Right cardiac atrium (tissue), 5 donors: ENCODE measurements around the gene IFNAR2. TPM values are rescaled to one million over a fixed set of nuclear protein-coding genes. Genes with fewer than 3 reads are reported as not detected.
"Not testable (repeated sequence)": the region's sequence is repeated elsewhere in the genome, so short reads cannot be mapped to it uniquely, and the experiment has no call there.

Experiments
- ATAC-seq, 2 donors: fragments of 200-7000 bp; cut with Tn5 transposase; one replicate each; pipeline versions ENCODE4 v1.8.0 to v1.9.1; 2020; ENCODE audit warnings: moderate library complexity in 2 of 2, mild to moderate bottlenecking in 1 of 2
- DNase-seq, 3 donors: peaks; one replicate each; pipeline ENCODE4 v3.0.0-alpha.2; 2020
- H3K27ac ChIP-seq: one replicate; pipeline ENCODE4 v1.5.1; 2013; ENCODE audit warnings: mild to moderate bottlenecking, low read length, control low read depth, moderate library complexity
- H3K27me3 ChIP-seq: one replicate; pipeline ENCODE4 v1.6.1; 2013; ENCODE audit not compliant: control insufficient read depth, insufficient read depth
- H3K4me1 ChIP-seq: one replicate; pipeline ENCODE4 v1.6.1; 2013; ENCODE audit warnings: low read length; ENCODE audit not compliant: control insufficient read depth, insufficient read depth
- H3K4me3 ChIP-seq: one replicate; pipeline ENCODE4 v1.5.1; 2013; ENCODE audit warnings: low read length, control low read depth
- H3K9me3 ChIP-seq: one replicate; pipeline ENCODE4 v1.6.1; 2013; ENCODE audit warnings: low read length; ENCODE audit not compliant: control insufficient read depth
- WGBS: extraction: QIAGEN DNeasy Blood & Tissue Kit; methylation state at CpG from one replicate; pipeline ENCODE4 v1.1.7; 2013; 5-methylcytosine and 5-hydroxymethylcytosine counted together
- intact Hi-C, 4 donors: fragments of 100-400 bp; cut with DNase I; formaldehyde crosslinking; loops; one replicate each; pipeline versions ENCODE4 v1.11.0 to v1.14.0; 2022 to 2023
- polyA plus RNA-seq: library from polyadenylated mRNA; stranded (reverse); fragments of 200-250 nt; gene quantifications from one replicate; pipeline ENCODE4 v1.2.3, GENCODE V29; 2013
- total RNA-seq, 4 donors: library from RNA; stranded (reverse); fragmentation: NEBNext Ultra II Directional; extraction: Animal tissue kit (Norgen Biotek cat#: 25700); gene quantifications; one replicate each; pipeline ENCODE4 v1.2.1, GENCODE V29; 2021
- donor health status: healthy with polysubstance abuse.
- donor health status: DM: no; HTN: yes; CAD: no.
- donor health status: DM: no; HTN: no; CAD: no.
- donor health status: DM: no; HTN: yes; CAD: no; lungs with severe emphysema.
- donor health status: DM: yes; HTN: yes; CAD: no.

The IFNAR2 gene
- total and polyA plus RNA-seq, 5 donors = 11.8 to 21.7 (median 15.5) TPM

DNA sequence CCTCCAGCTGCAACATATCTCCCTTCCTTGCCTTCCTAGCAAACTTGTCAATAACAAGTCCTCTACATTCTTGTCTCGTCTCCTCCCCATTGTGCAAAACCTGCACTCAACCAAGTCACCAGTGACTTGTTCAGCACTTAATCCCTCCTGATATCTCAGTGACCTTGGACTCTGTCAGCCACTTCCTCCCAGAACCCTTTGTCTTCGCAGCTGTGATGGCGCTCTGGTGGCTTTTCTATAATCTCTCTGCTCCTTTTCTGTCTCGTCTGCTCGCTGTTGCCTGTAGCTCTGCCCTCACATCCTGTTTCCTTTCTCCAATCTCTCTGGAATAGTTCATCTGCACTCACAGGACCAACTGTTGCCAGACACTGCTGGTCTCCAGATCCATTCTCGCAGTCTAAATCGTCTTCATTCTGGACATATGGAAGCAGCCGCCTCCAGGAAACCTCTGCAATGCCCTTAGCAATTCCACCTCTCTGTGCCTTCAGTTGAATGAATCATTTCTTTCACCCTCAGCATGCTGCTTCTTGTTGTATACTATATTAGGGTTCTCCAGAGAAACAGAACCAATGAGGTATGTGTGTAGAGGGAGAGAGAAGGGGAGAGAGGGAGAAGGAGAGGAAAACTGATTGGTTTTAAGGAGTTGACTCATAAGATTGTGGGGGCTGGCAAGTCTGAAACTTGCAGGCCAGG, 17.4 kb upstream of the IFNAR2 start:
- H3K4me3 ChIP-seq = no peak overlapping the region
- no peaks in the 10 kb centered on the region for H3K27me3 ChIP-seq
- intact Hi-C loops = no loop called here
- peak overlapping the region; percentile 20 for H3K27ac ChIP-seq
- H3K9me3 ChIP-seq = no peaks in the 10 kb centered on the region
- H3K4me1 ChIP-seq = peaks cover 4% of the 10 kb centered on the region
- peak; percentile 40 to 55 for ATAC-seq
- DNase-seq = no peak
- WGBS = 23% methylated on average over 8 of the region's 8 CpGs

DNA sequence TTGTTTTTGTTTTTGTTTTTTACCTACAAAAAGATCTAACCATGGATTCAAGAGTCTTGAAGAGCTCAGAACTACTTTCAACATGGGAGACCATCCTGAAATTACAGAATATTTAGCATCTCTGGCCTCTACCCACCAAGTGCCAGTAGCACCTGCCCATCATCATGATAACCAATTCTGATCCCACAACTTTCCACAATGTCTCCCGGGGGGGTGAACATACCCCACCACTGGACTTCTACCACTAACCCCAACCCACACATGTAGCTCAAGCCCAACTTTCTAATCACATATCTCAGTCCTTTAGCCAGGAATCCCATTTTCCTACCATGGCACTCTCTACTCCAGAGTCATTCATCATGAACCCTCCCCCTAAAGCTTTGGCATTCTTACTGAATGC, 15.7 kb upstream of the IFNAR2 start:
- H3K4me1 ChIP-seq = peaks cover 4% of the 10 kb centered on the region
- no peaks in the 10 kb centered on the region for H3K9me3 ChIP-seq
- no peaks in the 10 kb centered on the region for H3K27me3 ChIP-seq
- no peak overlapping the region for H3K27ac ChIP-seq
- 96% methylated on average over 1 of the region's 1 CpG for WGBS
- intact Hi-C loops = no loop called here
- no peak for DNase-seq
- H3K4me3 ChIP-seq = no peak overlapping the region
- ATAC-seq = no peak

DNA sequence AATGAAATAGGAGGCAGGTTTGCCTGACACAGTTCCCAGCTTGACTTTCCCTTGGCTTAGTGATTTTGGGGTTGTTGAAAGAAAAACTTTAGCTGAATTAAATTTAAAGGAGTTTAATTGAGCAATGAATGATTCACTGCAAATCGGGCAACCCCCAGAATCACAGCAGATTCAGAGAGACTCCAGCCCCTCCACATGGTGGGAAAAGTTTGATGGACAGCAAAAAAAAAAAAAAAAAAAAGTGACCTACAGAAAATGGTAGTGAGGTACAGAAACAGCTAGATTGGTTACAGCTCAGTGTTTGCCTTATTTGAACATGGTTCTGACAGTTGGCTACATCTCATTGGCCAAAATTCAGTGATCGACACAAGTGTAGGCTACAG, 12.6 kb upstream of the IFNAR2 start:
- Histone ChIP-seq H3K9me3 (no peaks in the 10 kb centered on the region), H3K27me3 (no peaks in the 10 kb centered on the region), H3K4me3 (no peak overlapping the region), H3K27ac (no peak overlapping the region), H3K4me1 (no peaks in the 10 kb centered on the region)
- intact Hi-C loops = no loop called here
- ATAC-seq (no peak), DNase-seq (no peak)
- WGBS = 89% methylated on average over 2 of the region's 2 CpGs

DNA sequence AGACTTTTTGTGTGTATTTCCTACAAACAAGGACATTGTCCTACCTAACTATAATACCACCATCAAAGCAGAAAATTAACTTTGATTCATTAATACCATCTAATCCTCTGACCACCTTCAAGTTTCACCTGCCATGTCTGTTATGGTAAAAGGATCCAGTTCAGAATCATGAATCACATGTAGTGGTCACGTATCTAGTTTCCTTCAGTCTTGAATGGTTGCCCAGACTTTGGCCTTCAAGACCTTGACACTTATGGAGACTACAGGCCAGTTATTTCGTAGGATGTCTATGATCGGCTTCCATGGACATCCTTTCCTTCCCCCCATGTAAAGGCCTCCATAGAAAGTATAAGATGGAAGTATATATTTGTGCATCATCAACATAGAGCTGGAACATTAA, 10.4 kb upstream of the IFNAR2 start:
- Histone ChIP-seq H3K4me3 (no peak overlapping the region), H3K27ac (no peak overlapping the region), H3K9me3 (no peaks in the 10 kb centered on the region), H3K4me1 (no peaks in the 10 kb centered on the region), H3K27me3 (no peaks in the 10 kb centered on the region)
- DNase-seq = no peak
- ATAC-seq = no peak
- intact Hi-C loops = no loop called here
- 92% methylated on average over 3 of the region's 3 CpGs for WGBS

DNA sequence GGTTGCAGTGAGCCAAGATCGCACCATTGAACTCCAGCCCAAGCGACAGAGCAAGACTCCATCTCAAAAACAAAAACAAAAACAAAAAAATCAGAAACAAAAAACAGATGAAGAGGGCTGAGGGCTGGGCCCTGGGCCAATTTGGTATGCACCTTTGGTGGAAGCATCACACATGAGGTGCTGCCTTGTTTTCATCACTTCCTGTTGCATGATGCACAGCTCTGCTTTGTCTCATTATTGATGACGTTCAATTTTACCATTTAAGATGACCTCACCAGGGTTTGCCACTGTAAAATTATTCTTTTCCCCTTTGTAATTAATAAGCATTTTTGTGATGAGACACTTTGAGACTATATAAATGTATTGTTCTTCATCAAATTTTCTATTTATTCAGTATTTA, 9.8 kb upstream of the IFNAR2 start:
- Histone ChIP-seq H3K27me3 (no peaks in the 10 kb centered on the region), H3K27ac (no peak overlapping the region), H3K4me1 (no peaks in the 10 kb centered on the region), H3K9me3 (no peaks in the 10 kb centered on the region), H3K4me3 (no peak overlapping the region)
- 93% methylated on average over 3 of the region's 3 CpGs for WGBS
- no peak for ATAC-seq
- intact Hi-C loops = no loop called here
- no peak for DNase-seq

DNA sequence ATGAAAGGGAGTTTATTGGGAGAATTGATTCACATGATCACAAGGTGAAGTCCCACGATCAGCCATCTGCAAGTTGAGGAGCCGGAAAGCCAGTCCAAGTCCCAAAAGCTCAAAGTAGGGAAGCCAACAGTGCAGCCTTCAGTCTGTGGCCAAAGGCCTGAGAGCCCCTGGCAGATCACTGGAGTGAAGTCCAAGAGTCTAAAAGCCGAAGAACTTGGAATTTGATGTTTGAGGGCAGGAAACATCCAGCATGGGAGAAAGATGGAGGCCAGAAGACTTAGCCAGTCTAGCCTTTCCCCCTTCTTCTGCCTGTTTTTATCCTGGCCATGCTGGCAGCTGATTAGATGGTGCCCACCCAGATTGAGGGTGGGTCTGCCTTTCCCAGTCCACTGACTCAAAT, 4.4 kb upstream of the IFNAR2 start:
- H3K27ac ChIP-seq, H3K27me3 ChIP-seq, DNase-seq, H3K9me3 ChIP-seq, ATAC-seq, H3K4me3 ChIP-seq, intact Hi-C loops, H3K4me1 ChIP-seq: not testable (repeated sequence)
- 94% methylated on average over 3 of the region's 3 CpGs for WGBS

DNA sequence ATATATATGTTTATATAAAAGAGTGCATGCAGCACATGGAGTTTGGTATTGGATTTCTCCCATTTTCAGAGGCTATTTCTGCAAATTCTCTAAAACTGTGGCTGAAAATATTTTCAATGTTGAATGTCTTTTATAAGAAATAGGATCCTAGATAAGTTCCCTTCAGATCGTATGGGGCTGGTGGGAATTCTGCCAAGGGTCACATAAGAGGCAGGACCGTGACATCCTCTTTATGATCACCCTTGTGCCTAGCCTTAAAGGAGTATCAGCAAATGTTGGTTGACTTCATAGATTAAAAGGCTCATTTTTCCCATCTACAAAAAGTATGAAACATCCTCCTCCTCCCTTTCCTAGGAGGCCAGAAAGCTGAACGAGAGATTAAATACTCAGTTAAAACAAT, 1.3 kb upstream of the IFNAR2 start:
- ATAC-seq = no peak
- Histone ChIP-seq H3K4me3 (no peak overlapping the region), H3K4me1 (no peaks in the 10 kb centered on the region), H3K27me3 (no peaks in the 10 kb centered on the region), H3K27ac (no peak overlapping the region), H3K9me3 (no peaks in the 10 kb centered on the region)
- WGBS = 49% methylated on average over 3 of the region's 3 CpGs
- DNase-seq = no peak
- intact Hi-C loops = no loop called here

DNA sequence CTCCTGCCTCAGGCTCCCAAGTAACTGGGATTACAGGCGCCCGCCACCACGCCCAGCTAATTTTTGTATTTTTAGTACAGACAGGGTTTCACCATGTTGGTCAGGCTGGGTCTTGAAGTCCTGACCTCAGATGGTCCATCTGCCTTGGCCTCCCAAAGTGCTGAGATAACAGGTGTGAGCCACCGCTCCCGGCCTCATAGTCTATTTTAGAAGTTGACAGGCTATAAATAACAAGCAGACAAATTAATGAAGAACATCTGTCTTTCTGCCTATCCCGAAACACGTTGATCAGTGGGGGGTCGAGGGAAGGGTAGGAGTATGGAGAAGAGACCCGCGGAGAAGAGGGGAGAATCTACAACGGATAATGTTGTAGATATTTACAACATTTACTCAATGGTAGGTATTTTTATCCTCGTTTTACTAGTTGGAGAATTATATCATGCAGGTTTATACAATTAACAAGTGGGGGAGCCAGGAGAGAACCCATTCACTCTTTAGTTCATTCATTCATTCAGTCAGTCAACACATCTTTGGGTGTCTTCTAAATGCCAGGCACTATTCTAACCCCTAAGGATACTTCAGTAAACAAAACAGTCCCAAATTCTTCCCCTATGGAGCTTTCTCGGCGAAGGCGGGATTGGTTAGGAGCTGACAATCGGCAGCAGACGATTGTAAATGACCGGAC, 497 bp upstream of the IFNAR2 start:
- Histone ChIP-seq H3K4me3 (peak overlapping the region; percentile 94), H3K27me3 (no peaks in the 10 kb centered on the region), H3K4me1 (no peaks in the 10 kb centered on the region), H3K9me3 (no peaks in the 10 kb centered on the region), H3K27ac (peak overlapping the region; percentile 36)
- intact Hi-C loops = no loop called here
- peak in 1 of 3 donors; percentile 45 for DNase-seq
- 37% methylated on average over 18 of the region's 18 CpGs for WGBS
- no peak for ATAC-seq

DNA sequence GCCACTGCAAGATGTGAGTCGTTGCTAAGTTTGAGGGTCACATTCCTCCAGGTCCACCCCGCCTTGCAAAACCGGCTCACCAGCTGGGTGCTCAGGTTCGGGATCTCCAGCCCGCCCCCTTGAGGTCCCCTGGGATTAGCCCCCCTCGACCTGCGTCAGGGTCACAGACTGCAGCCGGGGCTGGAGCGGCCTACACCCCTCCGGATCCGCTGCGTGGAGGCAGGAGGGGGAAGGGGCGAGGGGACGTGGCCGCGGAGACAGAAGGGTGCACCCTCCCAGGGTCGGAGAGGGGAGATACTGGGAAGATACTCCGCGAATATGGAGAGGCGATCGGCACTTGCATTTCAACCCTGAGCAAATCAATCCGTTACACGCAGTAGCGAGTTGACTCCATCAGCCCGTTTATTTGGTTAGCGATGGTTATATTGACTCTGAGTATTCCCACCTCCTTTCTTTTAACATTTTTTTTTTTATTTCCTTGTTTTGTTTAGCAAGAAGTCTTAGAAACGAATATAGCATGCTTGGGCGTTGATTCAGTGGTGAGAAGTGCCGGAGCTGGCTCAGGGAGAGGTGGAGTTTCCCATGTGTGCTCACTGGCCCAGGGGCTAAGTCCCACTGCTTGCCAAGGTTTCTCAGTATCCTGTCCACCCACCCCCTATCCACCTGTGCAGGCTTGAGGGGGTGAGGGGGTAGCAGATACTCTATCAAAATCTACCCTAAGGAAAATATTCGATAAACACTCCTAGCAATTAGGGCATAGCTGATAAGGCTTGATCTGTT, 997 bp downstream of the IFNAR2 start:
- no peaks in the 10 kb centered on the region for H3K27me3 ChIP-seq
- ATAC-seq (peak; percentile 58 to 77), DNase-seq (peak; percentile 64 to 88 (median 86))
- no peaks in the 10 kb centered on the region for H3K9me3 ChIP-seq
- H3K4me1 ChIP-seq = no peaks in the 10 kb centered on the region
- intact Hi-C loops = no loop called here
- WGBS = 1% methylated on average over 30 of the region's 30 CpGs
- H3K4me3 ChIP-seq = peak overlapping the region; percentile 94
- H3K27ac ChIP-seq = peak overlapping the region; percentile 97

DNA sequence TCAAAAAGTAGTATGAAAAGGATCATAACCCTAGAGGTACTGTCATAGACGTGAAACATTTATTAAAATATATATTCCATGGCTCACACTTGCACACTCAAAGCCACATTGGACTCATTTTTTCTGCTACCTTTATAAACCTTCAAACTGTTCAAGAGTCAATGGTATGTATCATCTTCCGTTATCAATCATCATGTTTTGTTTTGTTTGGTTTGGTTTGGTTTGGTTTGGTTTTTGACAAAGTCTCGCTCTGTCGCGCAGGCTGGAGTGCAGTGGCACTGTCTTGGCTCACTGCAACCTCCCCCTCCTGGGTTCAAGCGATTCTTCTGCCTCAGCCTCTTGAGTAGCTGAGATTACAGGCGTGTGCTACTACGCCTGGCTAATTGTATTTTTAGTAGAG, 1.8 kb downstream of the IFNAR2 start:
- WGBS = 61% methylated on average over 8 of the region's 8 CpGs

More for the DNA sequence above, 1.8 kb downstream of the IFNAR2 start:
- Histone ChIP-seq H3K4me1 (no peaks in the 10 kb centered on the region), H3K27ac (no peak overlapping the region), H3K27me3 (no peaks in the 10 kb centered on the region), H3K9me3 (no peaks in the 10 kb centered on the region), H3K4me3 (no peak overlapping the region)
- intact Hi-C loops = no loop called here
- DNase-seq (no peak), ATAC-seq (no peak)
